ENCODE measurements around the gene FCHO1.

FCHO1 gene

DNA sequence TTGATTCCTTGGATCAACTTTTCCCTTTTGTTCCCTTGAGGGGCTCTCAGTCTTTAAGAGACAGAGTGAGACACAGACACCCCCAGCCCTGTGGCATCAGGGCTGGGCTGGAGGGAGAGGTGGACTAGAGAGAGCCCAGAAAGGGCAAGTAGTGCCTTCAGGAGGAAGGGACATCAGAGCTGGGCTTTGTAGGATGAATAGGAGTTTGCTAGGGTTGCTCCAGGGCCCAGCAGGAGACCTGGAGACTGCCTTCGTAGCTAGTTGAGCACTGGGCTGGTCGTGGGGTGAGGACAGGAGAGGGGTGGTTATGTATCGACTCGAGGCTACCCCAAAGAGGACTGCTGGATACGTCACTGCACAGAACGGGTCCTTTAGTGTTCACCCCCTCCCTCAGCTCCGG lies 26.6 kb upstream of the FCHO1 start:
- TF ChIP-seq CTCF (IDR thresholded peaks at IDR 0.05; ENCODE audit: borderline replicate concordance, control extremely low read depth, extremely low read depth, insufficient read depth, missing control alignments), result no peak
- in situ Hi-C loops (cut with MboI; ENCODE audit: low sequenced_read_pairs, unreplicated experiment), result no loop called here
- no peak for DNase-seq (ENCODE audit: low spot score)

DNA sequence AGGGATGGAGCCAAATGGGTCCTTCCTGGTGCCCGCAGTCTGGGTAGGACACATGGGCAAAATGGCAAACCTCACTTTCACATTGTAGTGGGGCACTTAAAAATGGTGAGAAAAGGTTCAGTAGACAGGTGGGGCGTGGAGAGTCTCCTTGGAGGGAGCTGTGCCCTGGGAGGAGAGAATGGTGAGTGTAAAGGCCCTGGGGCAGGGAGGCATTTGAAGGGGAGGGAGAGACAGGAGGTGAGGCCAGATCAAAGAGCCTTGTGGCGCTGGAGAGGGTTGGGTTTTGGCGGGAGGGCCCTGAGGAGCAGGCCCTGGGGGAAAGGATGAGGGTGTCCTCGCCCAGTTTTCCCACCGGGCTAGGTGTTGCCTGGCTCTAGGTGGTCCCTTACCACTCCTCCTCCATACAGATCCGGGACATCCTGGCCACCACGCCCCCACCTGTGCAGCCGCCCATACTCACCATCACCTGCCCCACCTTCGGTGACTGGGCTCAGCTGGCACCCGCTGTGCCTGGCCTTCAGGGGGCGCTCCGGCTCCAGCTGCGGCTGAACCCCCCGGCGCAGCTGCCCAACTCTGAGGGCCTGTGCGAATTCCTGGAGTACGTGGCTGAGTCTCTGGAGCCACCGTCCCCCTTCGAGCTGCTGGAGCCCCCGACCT lies 25.7 kb upstream of the FCHO1 start:
- DNase-seq (ENCODE audit: low spot score), result peak; percentile 64
- TF ChIP-seq CTCF (IDR thresholded peaks at IDR 0.05; ENCODE audit: borderline replicate concordance, control extremely low read depth, extremely low read depth, insufficient read depth, missing control alignments), result peak; percentile 64
- in situ Hi-C loops (cut with MboI; ENCODE audit: low sequenced_read_pairs, unreplicated experiment), result no loop called here

DNA sequence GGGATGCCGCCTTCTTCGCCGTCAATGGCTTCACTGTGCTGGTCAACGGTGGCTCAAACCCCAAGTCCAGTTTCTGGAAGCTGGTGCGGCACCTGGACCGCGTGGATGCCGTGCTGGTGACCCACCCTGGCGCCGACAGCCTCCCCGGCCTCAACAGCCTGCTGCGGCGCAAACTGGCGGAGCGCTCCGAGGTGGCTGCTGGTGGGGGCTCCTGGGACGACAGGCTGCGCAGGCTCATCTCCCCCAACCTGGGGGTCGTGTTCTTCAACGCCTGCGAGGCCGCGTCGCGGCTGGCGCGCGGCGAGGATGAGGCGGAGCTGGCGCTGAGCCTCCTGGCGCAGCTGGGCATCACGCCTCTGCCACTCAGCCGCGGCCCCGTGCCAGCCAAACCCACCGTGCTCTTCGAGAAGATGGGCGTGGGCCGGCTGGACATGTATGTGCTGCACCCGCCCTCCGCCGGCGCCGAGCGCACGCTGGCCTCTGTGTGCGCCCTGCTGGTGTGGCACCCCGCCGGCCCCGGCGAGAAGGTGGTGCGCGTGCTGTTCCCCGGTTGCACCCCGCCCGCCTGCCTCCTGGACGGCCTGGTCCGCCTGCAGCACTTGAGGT lies 25.0 kb upstream of the FCHO1 start:
- TF ChIP-seq CTCF (IDR thresholded peaks at IDR 0.05; ENCODE audit: borderline replicate concordance, control extremely low read depth, extremely low read depth, insufficient read depth, missing control alignments), result no peak
- no peak for DNase-seq (ENCODE audit: low spot score)
- in situ Hi-C loops (cut with MboI; ENCODE audit: low sequenced_read_pairs, unreplicated experiment), result no loop called here

DNA sequence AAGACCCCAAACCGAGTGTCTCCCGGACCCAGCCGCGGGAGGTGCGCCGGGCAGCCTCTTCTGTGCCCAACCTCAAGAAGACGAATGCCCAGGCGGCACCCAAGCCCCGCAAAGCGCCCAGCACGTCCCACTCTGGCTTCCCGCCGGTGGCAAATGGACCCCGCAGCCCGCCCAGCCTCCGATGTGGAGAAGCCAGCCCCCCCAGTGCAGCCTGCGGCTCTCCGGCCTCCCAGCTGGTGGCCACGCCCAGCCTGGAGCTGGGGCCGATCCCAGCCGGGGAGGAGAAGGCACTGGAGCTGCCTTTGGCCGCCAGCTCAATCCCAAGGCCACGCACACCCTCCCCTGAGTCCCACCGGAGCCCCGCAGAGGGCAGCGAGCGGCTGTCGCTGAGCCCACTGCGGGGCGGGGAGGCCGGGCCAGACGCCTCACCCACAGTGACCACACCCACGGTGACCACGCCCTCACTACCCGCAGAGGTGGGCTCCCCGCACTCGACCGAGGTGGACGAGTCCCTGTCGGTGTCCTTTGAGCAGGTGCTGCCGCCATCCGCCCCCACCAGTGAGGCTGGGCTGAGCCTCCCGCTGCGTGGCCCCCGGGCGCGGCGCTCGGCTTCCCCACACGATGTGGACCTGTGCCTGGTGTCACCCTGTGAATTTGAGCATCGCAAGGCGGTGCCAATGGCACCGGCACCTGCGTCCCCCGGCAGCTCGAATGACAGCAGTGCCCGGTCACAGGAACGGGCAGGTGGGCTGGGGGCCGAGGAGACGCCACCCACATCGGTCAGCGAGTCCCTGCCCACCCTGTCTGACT lies 24.1 kb upstream of the FCHO1 start:
- no peak for TF ChIP-seq CTCF (IDR thresholded peaks at IDR 0.05; ENCODE audit: borderline replicate concordance, control extremely low read depth, extremely low read depth, insufficient read depth, missing control alignments)
- in situ Hi-C loops (cut with MboI; ENCODE audit: low sequenced_read_pairs, unreplicated experiment), result no loop called here
- DNase-seq (ENCODE audit: low spot score), result no peak

GRCh38 chr19:17727843-17728242 lies 23.4 kb upstream of the FCHO1 start:
- DNase-seq (ENCODE audit: low spot score), result no peak
- no peak for TF ChIP-seq CTCF (IDR thresholded peaks at IDR 0.05; ENCODE audit: borderline replicate concordance, control extremely low read depth, extremely low read depth, insufficient read depth, missing control alignments)
- in situ Hi-C loops (cut with MboI; ENCODE audit: low sequenced_read_pairs, unreplicated experiment), result no loop called here

GRCh38 chr19:17733127-17733526 lies 18.1 kb upstream of the FCHO1 start:
- in situ Hi-C loops (cut with MboI; ENCODE audit: low sequenced_read_pairs, unreplicated experiment), result no loop called here
- no peak for TF ChIP-seq CTCF (IDR thresholded peaks at IDR 0.05; ENCODE audit: borderline replicate concordance, control extremely low read depth, extremely low read depth, insufficient read depth, missing control alignments)
- no peak for DNase-seq (ENCODE audit: low spot score)

Data from GM13976 (cell line).